Right renal pelvis (tissue), 4 donors: ENCODE results near the gene RER1. TPM values are rescaled to one million over a fixed set of nuclear protein-coding genes. Genes with fewer than 3 reads are reported as not detected.
"Not testable (repeated sequence)": the region's sequence is repeated elsewhere in the genome, so short reads cannot be mapped to it uniquely, and the experiment has no call there.

Source experiments
- DNase-seq, 4 donors: peaks; one replicate each; pipeline ENCODE4 v3.0.0-alpha.2; 2013; ENCODE audit warnings: low read depth in 4 of 4, low spot score in 3 of 4, missing footprints in 1 of 4
- polyA plus RNA-seq, 4 donors: library from polyadenylated mRNA; unstranded; fragments of 120-200 nt; gene quantifications; one replicate each; pipeline ENCODE4 v1.2.1, GENCODE V29; 2013; ENCODE audit not compliant: insufficient read length in 4 of 4

RER1 gene
- polyA plus RNA-seq, 4 donors = 122 to 126 (median 125) TPM

- DNase-seq = not testable (repeated sequence)
Observed at GRCh38 chr1:2440346-2440745, 48.7 kb downstream of the RER1 start.

GRCh38 chr1:2441746-2442145 lies 50.1 kb downstream of the RER1 start:
- DNase-seq = no peak

GRCh38 chr1:2442661-2443060 lies 51.0 kb downstream of the RER1 start:
- DNase-seq = no peak

GRCh38 chr1:2443277-2444137 lies 51.9 kb downstream of the RER1 start:
- DNase-seq = no peak

GRCh38 chr1:2444138-2444591 lies 52.5 kb downstream of the RER1 start:
- DNase-seq = no peak

GRCh38 chr1:2445162-2445822 lies 53.7 kb downstream of the RER1 start:
- DNase-seq = no peak

- no peak for DNase-seq
Observed at GRCh38 chr1:2445823-2446215, 54.2 kb downstream of the RER1 start.

GRCh38 chr1:2446394-2446793 lies 54.8 kb downstream of the RER1 start:
- no peak for DNase-seq

- DNase-seq = no peak
Observed at GRCh38 chr1:2446861-2447260, 55.2 kb downstream of the RER1 start.

GRCh38 chr1:2447276-2448097 lies 55.8 kb downstream of the RER1 start:
- no peak for DNase-seq

GRCh38 chr1:2448098-2448445 lies 56.4 kb downstream of the RER1 start:
- DNase-seq = no peak

- DNase-seq = no peak
Observed at GRCh38 chr1:2449636-2450454, 58.2 kb downstream of the RER1 start.

GRCh38 chr1:2451741-2452140 lies 60.1 kb downstream of the RER1 start:
- no peak for DNase-seq

GRCh38 chr1:2452201-2452931 lies 60.7 kb downstream of the RER1 start:
- no peak for DNase-seq

GRCh38 chr1:2452932-2453315 lies 61.3 kb downstream of the RER1 start:
- DNase-seq = no peak

- no peak for DNase-seq
Observed at GRCh38 chr1:2454227-2454626, 62.6 kb downstream of the RER1 start.
